GM18502 (cell line): ENCODE data around the gene REX1BD.

Source experiments
- ATAC-seq: cut with Tn5 transposase; IDR thresholded peaks from one replicate; pipeline ENCODE4 v1.9.1; 2021; ENCODE audit warnings: mild to moderate bottlenecking; ENCODE audit not compliant: unreplicated experiment, poor library complexity

Gene REX1BD

GRCh38 chr19:18612051-18612771, 23.6 kb downstream of the REX1BD start:
- ATAC-seq = no peak

- ATAC-seq = no peak
Observed at GRCh38 chr19:18612772-18613588, 24.4 kb downstream of the REX1BD start, which contains the start of gene TMEM59L. Gene TMEM59L (plus strand): TSS chr19:18612870. CDS start chr19:18612959, 89 bp downstream.

- ATAC-seq = no peak
Observed at GRCh38 chr19:18613589-18614234, 25.1 kb downstream of the REX1BD start.

GRCh38 chr19:18616023-18616422, 27.4 kb downstream of the REX1BD start:
- no peak for ATAC-seq

- no peak for ATAC-seq
Observed at GRCh38 chr19:18617562-18617961, 29.0 kb downstream of the REX1BD start.

- ATAC-seq = no peak
Observed at GRCh38 chr19:18618236-18618635, 29.6 kb downstream of the REX1BD start.

- no peak for ATAC-seq
Observed at GRCh38 chr19:18620311-18620710, 31.7 kb downstream of the REX1BD start.

- no peak for ATAC-seq
Observed at GRCh38 chr19:18620902-18621301, 32.3 kb downstream of the REX1BD start.

- ATAC-seq = no peak
Observed at GRCh38 chr19:18626906-18627305, 38.3 kb downstream of the REX1BD start.

GRCh38 chr19:18629166-18630088, 40.8 kb downstream of the REX1BD start:
- ATAC-seq = no peak

- no peak for ATAC-seq
Observed at GRCh38 chr19:18633321-18633720, 44.7 kb downstream of the REX1BD start.

GRCh38 chr19:18634612-18635297, 46.2 kb downstream of the REX1BD start:
- ATAC-seq = no peak

GRCh38 chr19:18635831-18636182, 47.2 kb downstream of the REX1BD start:
- ATAC-seq = no peak

GRCh38 chr19:18636183-18636968, 47.8 kb downstream of the REX1BD start:
- peak; percentile 88 for ATAC-seq

- no peak for ATAC-seq
Observed at GRCh38 chr19:18636969-18637629, 48.5 kb downstream of the REX1BD start, which contains the start of gene KLHL26. Gene KLHL26 (plus strand): TSS chr19:18637028. CDS start chr19:18637055, 27 bp downstream.

- ATAC-seq = no peak
Observed at GRCh38 chr19:18637673-18638630, 49.4 kb downstream of the REX1BD start.

GRCh38 chr19:18639706-18640243, 51.2 kb downstream of the REX1BD start:
- no peak for ATAC-seq
